AML-193 (cell line): ENCODE measurements around the gene SNX25.

Experiments
- DNase-seq, 2 experiments: peaks; one replicate each; lab custom pipeline; 2025; lab: John Stamatoyannopoulos, UW

SNX25 gene

DNA sequence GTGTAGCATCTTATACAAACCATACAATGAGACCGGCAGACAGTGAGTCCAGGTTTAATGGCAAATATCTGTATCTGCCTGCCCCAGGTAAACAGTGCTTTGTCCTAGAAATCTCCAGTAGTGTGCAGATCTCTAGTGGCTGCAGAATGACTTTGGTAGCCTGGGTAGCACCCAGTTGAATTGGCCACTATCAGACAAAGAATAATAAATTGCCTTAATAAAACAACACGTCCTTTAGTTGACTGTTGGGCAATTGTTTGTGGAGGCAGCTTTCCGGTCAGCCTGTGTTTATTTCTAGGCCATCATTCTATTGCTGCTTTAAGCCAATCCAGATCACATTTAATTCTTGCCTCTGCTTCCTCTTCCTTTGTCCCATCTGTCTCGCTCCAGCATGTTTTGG is 52.5 kb downstream of the SNX25 start:
- DNase-seq = no peak

GRCh38 chr4:185263419-185263818 is 54.0 kb downstream of the SNX25 start:
- DNase-seq = no peak

- peak; percentile 5 to 8 for DNase-seq
Measured at GRCh38 chr4:185265942-185266341, 56.5 kb downstream of the SNX25 start.

- DNase-seq = no peak
Measured at GRCh38 chr4:185269286-185269685, 59.9 kb downstream of the SNX25 start.

DNA sequence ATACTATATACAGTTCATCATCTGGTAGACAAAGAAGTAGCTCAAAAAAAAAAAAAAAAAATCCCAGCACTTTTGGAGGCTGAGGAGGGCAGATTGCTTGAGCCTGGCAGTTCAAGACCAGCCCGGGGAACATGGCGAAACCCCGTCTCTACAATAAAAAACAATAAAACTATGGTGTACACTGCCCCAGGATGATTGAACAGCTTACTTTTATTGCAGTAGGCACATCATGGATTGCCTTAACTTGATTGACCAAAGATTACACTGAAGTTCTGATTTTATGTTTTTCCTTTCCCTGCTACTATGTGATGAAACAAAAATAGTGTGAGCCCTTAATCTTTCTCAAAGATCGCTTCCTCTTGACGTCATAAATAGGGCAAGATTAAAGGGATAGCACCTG is 60.6 kb downstream of the SNX25 start:
- DNase-seq = no peak

- no peak for DNase-seq
Measured at GRCh38 chr4:185270885-185271284, 61.5 kb downstream of the SNX25 start.

GRCh38 chr4:185272245-185272644 is 62.8 kb downstream of the SNX25 start:
- DNase-seq = no peak

DNA sequence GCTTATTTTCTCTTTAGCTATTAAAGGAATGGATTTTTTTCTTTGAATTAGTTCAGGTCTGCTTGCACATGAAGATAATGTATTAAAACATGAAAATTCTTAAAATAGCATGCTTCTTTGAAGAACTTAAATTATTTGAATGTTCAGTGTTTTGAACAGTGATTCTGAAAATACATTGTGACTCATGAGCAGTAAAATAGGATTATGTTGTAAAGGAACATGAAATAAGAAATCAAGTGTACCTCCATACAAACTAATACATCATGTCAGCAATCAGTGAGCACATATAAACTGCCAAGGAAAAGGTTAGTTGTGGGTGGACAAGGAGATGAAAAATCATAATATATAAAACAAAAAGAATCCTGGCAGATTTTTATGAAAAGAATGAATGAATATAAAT is 66.1 kb downstream of the SNX25 start:
- no peak for DNase-seq

- DNase-seq = no peak
Measured at GRCh38 chr4:185276036-185276435, 66.6 kb downstream of the SNX25 start.

DNA sequence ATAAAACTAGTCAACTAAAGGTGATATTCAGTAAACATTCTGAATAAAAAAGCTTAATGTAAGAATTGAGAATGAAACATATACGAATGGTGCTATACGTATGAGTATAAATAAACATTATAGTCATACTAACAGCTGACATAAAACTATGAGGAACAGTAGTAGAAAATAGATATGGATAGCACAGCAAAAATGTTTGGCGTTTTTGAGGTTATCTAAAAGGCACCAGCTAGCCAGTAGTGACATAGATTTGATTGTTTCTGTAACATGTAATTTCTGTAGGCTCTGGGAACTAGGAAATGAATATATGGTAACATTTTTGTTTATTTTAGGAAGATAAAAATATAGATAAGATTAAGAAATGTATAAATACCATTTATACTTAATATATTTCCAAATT is 69.3 kb downstream of the SNX25 start:
- no peak for DNase-seq

DNA sequence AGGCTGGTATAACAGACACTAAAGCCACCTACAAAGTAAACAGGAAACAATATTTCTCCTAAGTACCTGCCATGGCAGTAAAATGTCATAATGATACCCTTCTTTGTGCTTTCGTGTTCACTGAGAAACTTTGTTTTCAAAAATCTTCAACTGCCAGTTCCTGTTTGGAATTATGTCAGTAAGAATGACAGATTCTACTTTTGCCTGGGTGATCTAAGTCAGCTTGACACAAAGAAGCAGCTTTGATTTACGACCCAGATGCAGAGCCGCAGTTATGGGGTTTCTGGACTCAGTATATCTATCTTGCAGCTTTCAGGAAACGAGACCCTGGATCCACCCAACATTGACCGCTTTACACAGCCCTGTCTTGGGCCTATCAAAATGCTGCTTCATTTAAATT is 71.2 kb downstream of the SNX25 start:
- no peak for DNase-seq

- DNase-seq = no peak
Measured at GRCh38 chr4:185282968-185283367, 73.6 kb downstream of the SNX25 start.

DNA sequence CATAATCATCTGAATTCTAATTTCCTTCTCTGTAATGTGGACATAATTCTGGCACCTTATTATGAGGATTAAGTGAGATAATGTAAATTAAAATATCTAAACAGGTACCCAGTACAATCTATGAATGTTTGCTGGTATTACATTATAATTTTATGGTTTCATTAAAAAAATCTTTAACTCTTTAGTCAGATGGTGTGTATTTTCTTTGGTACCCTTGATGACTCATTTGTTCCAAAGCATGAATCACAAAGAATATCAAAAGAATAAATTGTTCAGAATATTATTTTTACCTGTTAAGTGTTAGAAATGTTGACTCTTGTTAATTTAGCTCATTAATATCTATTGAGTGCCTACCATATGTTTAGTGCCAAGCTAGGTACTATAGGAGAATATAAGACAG is 74.3 kb downstream of the SNX25 start:
- DNase-seq = no peak

- DNase-seq = no peak
Measured at GRCh38 chr4:185285632-185286393, 76.4 kb downstream of the SNX25 start.

- no peak for DNase-seq
Measured at GRCh38 chr4:185286571-185286970, 77.2 kb downstream of the SNX25 start.

DNA sequence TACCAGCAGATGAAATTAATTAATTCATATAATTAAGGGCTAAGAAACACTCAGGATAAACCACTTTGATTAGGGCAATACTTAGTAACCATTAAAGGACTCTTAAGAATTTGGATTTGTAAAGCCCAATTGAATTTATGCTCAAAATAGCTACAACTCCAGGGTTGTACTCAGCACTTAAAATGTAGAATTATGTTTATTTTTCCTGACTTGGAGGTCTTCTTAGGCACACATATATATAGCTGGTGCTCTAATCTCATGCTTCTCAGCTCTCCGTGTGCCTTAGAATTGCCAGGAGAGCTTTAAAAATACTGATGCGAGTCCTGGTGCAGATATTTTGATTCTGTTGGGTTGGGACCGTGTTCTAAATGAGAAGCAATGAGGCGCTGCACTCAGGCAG is 77.6 kb downstream of the SNX25 start:
- no peak for DNase-seq

GRCh38 chr4:185290018-185290607 is 80.7 kb downstream of the SNX25 start:
- no peak for DNase-seq

DNA sequence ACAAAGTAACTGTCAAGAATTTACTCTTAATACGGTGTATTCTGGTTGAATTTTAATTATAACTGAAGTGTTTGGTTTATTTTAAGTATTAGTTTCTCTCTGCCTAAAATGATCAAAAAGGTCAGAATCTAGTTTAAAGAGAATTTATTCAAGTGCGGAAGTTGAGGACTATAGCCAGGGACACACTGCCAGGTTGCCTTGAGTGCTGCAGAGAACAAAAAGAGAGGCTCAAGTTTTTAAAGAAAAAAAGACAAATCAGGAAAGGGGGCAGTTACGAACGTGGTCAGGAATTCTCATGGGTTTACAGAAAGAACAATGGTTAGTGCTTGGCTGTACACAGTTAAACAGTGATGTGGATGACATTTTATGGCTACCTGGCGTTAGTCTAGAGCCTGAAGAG is 81.3 kb downstream of the SNX25 start:
- DNase-seq = no peak

DNA sequence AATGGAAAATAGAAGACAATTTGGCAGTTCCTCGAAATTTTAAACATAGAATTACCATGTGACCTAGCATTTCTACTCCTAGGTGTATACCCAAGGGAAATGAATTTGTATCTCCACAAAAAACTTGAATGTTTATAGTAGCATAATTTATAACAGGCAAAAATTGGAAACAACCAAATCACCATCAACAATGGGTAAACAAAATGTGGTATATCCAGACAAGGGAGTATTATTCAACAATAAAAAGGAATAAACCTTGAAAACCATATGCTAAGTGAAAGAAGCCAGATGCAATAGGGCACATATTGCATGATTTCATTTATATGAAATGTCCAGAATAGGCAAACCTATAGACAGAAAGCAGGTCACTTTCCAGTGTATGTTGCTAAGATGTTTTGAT is 83.8 kb downstream of the SNX25 start:
- DNase-seq = no peak

DNA sequence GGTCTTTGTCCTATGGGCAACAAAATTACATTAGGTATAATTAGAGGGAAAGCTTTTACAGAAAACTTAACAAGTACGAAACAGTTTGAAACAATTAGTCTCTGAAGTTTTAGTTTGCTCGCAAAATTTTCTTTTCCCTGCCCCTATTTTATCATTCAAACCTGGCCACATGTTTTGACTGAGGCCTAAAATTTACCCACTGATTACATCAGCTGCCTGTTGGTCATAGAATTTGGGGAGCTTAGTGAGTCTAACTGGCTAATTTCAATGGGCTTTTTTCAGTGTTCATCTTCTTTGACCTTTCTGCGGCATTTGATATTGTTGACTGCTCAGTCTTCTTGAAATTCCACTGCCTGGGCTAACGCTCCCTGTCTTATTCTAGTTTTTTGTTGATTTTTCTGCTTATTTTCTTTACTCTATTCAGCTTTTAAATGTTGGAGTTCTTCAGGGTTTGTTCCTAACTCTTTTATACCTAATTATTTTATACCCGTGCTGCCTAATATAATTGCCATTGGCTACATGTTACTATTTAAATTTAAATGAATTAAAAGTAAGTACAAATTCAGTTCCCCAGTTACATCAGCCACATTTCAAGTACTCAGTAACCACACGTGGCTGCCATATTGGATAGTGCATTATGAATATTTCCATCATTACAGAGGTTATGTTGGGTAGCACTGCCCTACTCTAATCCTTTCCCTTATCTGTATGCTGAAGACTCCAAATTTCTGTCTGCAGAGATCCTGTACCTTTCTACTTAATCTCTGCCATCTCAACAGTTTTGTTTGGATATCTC is 87.5 kb downstream of the SNX25 start:
- DNase-seq = no peak

- DNase-seq = no peak
Measured at GRCh38 chr4:185298728-185299430, 89.5 kb downstream of the SNX25 start.

GRCh38 chr4:185304541-185304940 is 95.1 kb downstream of the SNX25 start:
- DNase-seq = no peak
